ENCODE measurements around the gene MYH4.

The MYH4 gene

DNA sequence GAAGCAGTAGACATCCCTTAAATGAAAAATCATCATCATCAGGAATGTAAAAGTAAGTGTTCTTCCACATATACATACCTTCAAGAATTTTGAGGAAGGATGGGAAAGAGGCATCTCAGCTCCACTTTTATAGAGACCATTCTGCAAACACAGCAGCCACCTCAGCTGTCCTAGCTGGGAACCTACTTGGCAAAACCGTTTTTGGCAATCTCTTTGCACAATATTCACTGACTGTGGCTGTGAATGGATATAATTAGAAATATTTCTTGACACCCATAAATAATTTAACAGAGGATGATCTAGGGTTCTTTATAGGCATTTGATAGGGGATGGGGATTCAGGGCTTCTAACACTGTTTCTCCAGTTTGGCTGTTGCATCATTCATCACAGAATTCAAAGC, at the start of gene MYH4:
Gene MYH4, minus strand, starts transcription at position 101 of the 400 bp plus-strand sequence. CDS start 2,814 bp downstream, outside the sequence.
- no peak for DNase-seq (ENCODE audit: low read depth in 2 of 2)

DNA sequence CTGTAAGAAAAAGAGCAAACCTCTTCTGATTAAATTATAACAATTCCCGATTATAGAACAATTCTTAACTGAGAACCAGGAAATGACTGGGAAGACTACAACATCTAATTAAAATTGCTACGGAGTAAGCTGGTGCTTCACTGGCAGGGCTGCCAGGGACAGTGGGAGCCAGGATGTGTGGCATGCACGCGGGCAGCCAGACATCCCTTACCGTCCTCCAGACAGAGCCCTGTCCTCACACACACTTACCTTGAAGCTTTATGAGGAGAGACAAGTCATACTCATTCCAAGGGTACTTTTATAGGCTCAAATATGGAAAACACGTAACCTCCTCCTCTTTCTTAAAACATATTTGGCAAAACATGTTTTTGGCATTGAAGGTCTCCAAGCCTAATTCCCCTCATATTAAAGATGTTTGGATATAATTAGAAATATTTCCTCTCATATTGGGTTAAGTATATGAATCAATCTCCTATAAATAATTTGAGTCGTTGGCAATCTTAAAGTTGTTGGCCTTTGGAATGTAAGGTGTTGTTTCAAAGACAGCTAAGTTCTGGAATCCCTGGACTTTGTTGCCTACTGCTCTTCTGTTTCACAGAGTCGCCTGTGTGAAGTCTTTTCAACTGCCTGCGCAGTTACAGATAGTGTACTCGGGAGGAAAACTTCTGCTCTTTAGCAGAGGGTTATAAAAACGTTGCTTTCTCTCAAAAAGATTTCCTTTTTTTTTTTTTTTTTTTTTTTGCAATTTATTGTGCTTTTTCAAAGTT, 49.1 kb upstream of the MYH4 start, which contains the start of gene MYH1:
Gene MYH1, minus strand, starts transcription at position 272 of the 767 bp plus-strand sequence. CDS start 1,900 bp downstream, outside the sequence.
- DNase-seq (ENCODE audit: low read depth in 2 of 2) = no peak

DNA sequence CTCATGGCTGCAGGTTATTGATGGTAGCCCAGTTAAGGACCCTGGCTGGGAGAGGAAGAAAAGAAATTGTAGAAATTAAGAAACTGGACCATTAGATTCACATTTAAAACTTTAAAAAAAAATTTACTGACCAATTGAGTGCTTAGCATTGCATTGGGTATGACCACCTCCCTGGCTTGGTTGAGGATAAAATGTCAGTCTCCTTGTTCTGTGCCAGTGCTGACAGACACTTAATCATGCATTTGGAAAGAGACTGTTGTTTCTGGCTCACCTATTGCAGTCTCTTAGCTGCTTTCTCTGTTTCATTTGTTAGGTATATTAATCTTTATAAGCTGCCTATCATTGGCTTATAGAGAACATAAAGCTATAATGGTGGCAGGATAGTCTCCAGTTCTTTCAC, 47.3 kb upstream of the MYH4 start:
- DNase-seq (ENCODE audit: low read depth in 2 of 2) = no peak

DNA sequence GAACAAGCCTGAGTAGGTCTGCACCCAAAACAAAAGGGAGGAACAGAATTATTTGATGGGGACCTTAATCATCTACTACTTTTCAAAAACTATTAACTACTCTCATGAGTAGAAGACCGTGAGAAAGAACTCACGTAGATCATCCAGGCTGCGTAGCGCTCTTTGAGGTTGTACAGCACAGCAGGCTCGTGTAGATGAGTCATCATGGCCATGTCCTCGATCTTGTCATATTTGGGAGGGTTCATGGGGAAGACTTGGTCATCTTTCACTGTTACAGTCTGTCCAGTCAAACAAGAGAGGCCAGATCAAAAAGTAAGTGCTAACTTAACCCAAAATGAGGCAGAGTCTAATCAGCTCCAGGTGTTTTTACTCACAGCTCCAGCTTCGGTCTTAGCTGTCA, 46.7 kb upstream of the MYH4 start:
- DNase-seq (ENCODE audit: low read depth in 2 of 2) = no peak

DNA sequence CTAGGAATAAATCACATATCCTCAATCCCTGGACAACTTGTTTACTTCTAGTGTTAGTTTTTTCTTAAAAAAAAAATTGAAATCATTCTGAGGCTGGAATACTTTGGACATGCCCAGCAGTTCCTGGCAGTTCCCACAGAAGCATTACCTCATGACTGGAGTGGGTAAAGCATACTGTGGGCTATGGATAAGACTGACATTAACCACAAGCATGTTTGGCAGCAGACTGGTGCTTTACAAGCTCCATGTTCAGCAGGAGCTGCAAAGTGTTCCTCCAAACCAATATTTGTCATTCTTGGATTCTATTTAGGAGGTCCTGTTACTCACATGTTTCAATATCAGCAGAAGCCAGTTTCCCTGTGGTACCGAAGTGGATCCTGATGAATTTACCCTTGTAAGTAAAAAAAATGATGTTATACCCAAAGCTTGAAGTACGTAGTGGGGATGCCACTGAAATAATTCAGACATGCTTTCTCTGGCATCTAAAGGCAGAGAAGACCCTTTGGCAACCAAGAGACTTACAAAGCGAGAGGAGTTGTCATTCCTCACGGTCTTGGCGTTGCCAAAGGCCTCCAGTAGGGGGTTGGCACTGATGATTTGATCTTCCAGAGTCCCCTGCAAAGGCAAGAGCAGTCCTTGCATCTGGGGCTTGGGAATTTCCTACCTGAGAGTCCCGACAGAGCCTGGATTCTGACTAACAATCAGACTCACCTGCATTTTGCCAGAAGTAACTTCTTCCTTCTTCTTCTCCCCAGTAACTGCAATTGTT, 44.1 kb upstream of the MYH4 start:
- no peak for DNase-seq (ENCODE audit: low read depth in 2 of 2)

DNA sequence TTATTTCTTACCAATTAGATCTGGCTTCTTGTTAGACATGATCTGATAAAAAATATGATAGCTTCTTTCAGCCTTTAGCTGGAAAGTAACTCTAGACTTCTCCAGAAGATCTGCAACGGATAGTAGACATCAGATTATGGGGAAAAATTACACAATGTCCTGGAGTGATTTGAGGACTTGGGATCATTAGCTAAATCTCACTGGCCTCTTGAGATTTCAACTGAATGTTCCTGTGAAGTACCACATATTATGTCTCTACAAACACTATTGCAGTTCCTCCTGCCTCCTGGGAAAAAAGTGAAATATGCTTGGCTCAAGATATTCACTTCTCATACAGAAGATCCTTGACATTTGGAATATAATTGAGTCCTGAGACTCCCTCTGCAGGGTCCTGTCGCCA, 43.5 kb upstream of the MYH4 start:
- no peak for DNase-seq (ENCODE audit: low read depth in 2 of 2)

DNA sequence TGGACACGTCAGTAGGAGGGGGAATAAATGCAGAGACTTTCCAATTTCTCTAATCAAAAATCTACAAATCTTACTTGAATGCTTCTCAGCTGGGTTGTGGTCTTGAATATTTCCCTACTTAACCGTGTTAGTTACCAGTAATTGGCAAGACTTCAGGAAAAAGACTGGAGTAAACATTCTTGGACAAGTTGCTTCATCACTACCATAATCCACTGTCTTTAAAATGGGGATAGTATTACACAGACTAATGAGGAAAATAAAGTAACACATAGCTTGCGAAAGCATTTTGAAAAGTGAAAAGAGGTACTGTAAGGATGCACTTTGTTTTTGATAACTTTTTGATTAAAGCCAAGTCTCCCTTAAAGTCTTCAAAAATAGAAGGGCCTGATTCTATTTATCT, 30.6 kb upstream of the MYH4 start:
- DNase-seq (ENCODE audit: low read depth in 2 of 2) = no peak

DNA sequence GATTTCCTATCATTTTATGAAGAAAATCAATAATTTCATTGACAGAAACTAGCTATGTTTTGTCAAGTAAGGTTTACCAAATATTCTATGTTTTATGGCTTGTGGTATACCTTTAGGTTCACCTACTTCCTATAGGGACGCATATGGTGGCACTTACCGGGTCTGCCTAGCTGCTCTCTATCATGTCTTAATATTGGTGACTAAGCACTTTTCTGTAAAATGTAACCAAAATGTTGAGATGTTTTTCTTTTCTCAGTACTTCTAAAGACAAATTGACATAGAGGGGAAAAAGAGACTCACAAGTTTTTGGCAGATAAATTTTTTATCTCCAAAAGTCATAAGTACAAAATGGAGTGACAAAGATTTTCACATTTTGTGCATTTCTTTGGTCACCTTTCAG, 22.6 kb upstream of the MYH4 start:
- no peak for DNase-seq (ENCODE audit: low read depth in 2 of 2)

DNA sequence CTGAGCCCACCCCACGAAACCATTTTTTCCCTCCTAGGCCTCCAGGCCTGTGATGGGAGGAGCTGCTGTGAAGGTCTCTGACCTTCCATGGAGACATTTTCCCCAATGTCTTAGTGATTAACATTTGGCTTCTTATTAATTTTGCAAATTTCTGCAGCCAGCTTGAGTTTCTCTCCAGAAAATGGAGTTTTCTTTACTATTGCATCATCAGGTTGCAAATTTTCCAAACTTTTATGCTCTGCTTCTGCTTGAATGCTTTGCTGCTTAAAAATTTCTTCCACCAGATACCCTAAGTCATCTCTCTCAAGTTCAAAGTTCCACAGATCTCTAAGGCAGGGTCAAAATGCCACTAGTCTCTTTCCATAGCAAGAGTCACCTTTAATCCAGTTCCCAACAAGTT, 12.9 kb upstream of the MYH4 start:
- no peak for DNase-seq (ENCODE audit: low read depth in 2 of 2)

DNA sequence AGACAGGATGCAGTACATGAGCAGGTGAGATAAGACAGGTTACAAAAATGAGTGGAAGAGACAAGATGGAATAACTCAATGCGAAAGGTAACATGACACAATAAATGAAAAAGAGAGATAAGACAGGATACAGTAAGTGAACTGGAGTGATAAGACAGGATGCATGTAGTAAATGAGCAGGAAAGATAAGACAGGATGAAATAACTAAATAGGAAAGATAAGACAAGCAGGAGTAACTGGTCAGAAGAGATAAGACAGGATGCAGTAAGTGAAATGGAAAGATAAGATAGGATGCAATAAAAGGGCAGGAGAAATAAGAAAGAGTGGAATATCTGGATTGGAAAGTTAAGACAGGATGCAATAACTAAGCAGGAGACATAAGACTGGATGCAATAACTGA, 8.3 kb upstream of the MYH4 start:
- no peak for DNase-seq (ENCODE audit: low read depth in 2 of 2)

DNA sequence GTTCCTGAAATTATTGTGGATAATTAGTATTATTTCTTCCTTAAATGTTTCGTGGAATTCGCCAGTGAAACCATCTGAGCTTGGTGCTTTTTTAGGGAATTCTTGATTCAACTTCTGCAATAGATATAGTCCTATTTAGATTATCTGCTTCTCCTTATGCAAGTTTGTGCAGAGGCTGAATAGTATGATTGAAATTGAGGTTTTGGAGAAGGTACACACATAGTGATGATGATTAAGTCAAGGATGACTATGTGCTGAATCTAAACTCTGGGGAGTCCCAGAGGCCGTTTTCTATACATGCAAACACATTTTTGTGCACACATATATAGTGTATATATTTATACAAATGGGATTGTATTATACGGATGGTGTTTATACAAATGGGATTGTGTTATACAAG, 5.2 kb upstream of the MYH4 start:
- no peak for DNase-seq (ENCODE audit: low read depth in 2 of 2)

DNA sequence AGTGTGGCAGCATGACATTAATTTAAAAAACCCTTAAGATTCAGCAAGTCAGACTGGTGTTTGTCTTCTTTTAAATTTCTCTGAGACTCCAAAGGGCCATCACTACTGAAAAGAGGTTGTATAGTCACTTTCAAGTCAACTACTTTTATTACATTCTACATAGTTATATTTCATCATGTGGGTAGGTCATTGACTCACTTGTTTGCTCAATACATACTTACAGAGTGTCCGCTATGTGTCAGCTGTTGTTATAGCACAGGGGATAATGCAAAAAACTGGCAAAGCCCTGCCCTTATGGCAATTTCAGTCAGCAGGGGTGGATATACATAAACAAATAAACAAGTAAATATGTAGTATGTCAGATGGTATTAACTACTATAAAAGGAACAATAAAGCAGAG, 2.5 kb upstream of the MYH4 start:
- DNase-seq (ENCODE audit: low read depth in 2 of 2) = no peak

DNA sequence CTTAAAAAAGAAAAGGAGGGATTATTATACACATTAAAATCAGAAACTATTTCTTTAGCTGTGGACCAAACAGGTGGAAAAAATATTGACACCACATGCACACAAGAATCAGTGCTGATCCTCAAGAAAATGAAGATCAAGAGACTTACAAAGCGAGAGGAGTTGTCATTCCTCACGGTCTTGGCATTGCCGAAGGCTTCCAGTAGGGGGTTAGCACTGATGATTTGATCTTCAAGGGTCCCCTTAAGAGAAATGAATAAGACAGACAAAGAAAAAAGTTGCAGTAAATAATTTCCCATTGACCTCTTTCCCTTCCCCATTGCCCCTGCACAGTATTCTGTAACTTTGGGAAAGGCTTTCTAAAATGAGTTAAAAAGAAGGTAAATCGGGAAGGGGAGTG, 6.0 kb downstream of the MYH4 start:
- no peak for DNase-seq (ENCODE audit: low read depth in 2 of 2)

DNA sequence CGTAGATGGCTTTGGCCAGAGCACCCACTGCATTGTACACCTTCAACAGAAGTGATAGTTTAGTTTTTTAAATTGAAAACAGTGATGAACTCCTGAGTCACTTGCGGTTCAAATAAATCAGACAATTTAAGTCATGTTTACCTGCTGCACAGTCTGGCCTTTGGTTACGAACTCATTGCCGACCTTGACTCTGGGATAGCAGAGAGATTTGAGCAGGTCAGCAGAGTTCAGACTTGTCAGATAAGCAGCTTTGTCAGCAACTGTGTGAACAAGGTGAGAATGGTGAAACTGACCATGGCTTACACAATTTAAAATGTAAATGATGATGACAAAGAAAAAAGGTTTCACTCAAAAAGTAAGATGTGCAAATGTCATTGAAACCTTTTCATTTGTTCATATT, 9.3 kb downstream of the MYH4 start:
- DNase-seq (ENCODE audit: low read depth in 2 of 2) = no peak

DNA sequence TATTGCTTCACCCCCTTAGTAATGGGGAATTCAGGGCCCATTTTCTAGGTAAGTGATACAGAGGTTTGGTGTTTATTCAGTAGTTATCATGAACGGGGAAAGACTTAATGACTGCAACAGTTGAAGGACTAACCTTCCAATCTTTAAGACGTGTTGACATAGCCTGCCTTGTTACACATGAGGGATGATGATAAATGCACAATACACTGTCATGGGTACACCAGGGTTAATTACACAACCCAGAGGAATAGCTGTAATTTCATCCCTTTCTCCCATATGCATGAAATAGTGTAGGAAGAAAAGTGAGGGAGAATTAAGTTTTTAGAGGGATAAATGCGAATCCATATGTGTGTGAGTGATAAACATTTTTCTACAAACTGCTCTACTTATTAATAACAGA, 10.7 kb downstream of the MYH4 start:
- no peak for DNase-seq (ENCODE audit: low read depth in 2 of 2)

DNA sequence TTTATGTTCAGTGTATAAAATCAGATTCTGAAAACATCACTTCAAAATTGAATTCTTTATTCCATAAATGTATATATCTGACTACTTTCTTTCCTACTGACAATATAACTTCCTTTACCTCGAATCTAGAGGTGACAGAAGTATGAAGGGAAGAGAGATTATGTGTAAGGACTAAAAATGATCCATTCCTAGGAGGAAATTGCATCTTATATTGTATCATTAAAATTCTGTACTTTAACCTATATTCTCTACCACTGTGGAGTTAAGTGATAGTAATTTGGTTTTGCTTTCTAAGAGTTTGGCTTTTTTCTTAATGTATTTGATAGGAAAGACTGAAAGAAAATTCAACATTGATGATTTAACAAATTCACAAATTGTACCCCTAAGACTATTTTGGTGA, 11.4 kb downstream of the MYH4 start:
- DNase-seq (ENCODE audit: low read depth in 2 of 2) = no peak

DNA sequence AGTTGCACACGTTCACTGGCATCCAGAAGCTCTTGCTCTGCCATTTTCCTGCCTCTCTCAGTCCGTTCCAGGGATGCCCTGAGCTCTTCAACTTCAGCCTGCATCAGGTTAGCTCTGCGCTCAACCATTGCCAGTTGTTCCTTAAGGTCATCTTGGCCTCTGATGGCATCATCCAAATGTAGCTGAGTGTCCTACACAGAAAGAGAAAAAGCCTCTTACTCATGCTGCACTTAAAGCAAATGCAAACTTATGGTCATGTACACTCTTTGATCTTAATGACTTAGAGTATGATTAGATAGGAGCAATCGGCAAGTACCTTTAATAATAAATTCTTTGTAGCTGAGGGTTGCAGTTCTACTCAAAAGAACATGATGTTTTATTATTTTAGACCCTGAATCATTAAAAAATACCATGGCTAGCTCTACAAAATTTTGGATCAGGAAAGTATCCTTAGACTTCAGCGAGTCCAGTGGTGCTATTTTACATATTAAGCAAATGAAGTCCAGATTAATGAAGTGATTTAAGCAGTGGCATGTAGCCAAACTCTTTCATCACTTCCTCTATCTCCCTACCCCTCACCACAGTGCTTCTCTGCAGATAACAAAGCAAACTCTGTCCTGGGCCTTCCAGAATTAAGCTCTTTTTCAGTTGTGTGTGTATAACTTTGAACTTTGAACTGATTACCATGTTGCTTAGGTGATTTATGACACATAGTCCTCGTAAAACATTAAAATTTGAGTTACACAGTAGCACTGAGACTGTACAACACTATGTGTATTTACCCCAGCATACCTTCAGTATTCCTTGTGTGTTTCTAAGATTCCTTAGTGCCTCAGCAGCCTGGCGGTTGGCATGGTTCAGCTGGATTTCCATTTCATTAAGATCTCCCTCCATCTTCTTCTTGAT, 22.1 kb downstream of the MYH4 start:
- no peak for DNase-seq (ENCODE audit: low read depth in 2 of 2)

DNA sequence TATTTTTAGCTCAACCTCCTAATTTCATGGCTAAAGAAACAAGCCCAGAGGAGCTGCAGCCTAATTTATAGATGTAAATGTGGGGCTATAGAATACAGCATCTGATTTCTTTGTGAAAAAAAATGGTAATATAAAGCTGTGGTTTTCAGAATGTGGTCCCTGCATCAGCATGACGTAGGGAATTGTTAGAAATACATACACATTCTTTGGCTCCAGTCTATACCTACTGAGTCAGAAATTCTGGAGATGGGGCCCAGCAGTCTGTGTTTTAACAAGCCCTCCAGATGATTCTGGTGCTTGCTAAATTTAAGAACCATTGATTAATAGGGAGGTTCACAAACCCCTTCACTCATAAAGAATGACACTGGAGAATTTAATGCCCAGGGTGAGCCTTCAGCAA, 29.5 kb downstream of the MYH4 start:
- peak; percentile 7 to 10 for DNase-seq (ENCODE audit: low read depth in 2 of 2)

DNA sequence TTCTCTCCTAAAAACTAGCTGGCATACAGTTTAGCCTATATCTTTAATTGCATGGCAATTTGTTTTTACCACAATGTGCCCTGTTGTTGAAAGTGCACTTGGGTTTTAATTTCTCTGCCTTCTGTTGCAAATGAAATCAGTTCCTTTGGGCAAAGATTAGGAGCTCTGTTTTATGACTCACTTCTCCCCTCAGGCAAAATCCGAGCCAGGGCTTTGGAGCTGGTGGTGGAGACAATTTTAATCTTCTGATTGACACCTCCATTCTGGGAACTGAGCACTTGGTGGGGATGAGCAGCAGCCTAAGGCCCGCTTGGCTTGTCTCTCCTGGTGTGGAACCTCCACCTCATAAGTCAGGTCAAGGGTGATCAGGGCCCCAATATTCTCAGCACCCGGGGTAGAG, 34.3 kb downstream of the MYH4 start:
- DNase-seq (ENCODE audit: low read depth in 2 of 2) = no peak

DNA sequence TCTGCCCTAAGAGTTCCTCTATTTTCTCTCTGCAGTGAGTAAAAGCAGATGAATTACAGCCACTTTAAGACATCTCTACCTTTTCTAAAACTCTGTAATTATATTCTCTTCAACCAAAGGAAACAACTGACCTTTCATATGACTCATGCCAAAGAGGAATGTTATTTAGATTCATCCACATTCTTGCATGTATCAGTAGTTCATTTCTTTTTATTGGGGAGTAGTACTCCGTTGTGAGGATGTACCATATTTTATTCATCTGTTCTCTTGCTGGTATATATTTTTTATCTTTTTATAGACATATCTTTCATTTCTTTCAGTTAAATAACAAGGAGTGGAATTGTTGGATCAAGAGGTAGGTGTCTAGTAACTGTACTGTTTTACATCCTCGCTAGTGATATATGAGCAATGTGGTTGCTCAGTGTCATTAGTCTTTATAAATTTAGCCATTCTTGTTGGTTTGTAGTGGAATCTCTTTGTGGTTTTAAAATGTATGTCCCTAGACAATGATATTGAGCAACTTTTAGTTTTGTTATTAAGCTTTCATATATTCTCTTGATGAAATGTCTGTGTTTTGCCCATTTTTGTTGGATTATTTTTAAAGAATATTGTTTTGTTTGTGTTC, 39.8 kb downstream of the MYH4 start:
- DNase-seq (ENCODE audit: low read depth in 2 of 2) = peak; percentile 25 to 32

DNA sequence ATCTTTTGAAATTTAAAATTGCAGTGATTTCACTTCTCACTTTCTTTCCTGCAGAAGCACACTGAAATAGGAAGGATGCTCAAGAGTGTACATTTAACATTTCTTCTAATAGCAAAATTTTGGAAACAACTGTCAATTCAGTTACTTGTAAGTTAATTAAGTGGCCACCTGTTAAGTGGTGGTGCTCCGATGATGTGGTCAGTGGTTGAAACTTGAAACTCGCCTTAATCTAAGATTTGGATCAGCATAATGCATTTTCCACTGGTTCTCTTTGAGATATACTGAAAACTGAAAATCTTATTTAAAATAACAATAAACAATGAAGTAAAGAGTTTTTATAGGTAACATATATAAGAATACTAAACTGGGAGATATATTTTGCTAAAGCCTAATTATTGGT, 40.6 kb downstream of the MYH4 start:
- no peak for DNase-seq (ENCODE audit: low read depth in 2 of 2)

All from fibroblast of skin of left quadriceps (primary cell).